BJ (cell line): ENCODE measurements around the gene PKP3. TPM values are rescaled to one million over a fixed set of nuclear protein-coding genes. Genes with fewer than 3 reads are reported as not detected.
"Not testable (repeated sequence)": the region's sequence is repeated elsewhere in the genome, so short reads cannot be mapped to it uniquely, and the experiment has no call there.

ENCODE experiments used
- CTCF ChIA-PET: fragments of 350-600 bp; formaldehyde crosslinking; extraction: SDS; loops from one replicate; lab custom pipeline; 2021; ENCODE audit warnings: antibody characterized with exemption, inconsistent platforms; lab: Yijun Ruan, JAX
- POLR2A ChIA-PET: fragments of 300-600 bp; sonication (Branson Sonifier 250); formaldehyde crosslinking; extraction: SDS; loops from one replicate; lab custom pipeline; 2021; ENCODE audit warnings: antibody characterized with exemption; lab: Charles Lee
- DNase-seq: peaks from one replicate; pipeline ENCODE4 v3.0.0-alpha.2; 2011; ENCODE audit warnings: low read depth
- H3K27me3 ChIP-seq: 2 replicates; pipeline ENCODE4 v1.6.0; 2011; ENCODE audit warnings: low read length; ENCODE audit not compliant: control insufficient read depth, insufficient read depth
- H3K36me3 ChIP-seq: 2 replicates; pipeline ENCODE4 v1.5.1; 2011; ENCODE audit warnings: low read length; ENCODE audit not compliant: control insufficient read depth, insufficient read depth
- H3K4me3 ChIP-seq: 2 replicates; pipeline ENCODE4 v1.5.1; 2011; ENCODE audit warnings: low read depth, mild to moderate bottlenecking, control low read depth, low read length
- polyA plus RNA-seq: library from polyadenylated mRNA; depleted of rRNA; stranded (reverse); fragments of >200 nt; gene quantifications from 2 replicates; pipeline ENCODE4 v1.2.3, GENCODE V29; 2011
- TF ChIP-seq, protein P1 (sequence below): IDR thresholded peaks from 2 replicates; pipeline ENCODE4 v1.5.1; 2011; ENCODE audit warnings: low read depth, mild to moderate bottlenecking, control low read depth, inconsistent platforms, low read length, moderate library complexity; ENCODE audit not compliant: insufficient read depth

Gene PKP3
- polyA plus RNA-seq, 1 experiment, result 0.86 TPM

DNA sequence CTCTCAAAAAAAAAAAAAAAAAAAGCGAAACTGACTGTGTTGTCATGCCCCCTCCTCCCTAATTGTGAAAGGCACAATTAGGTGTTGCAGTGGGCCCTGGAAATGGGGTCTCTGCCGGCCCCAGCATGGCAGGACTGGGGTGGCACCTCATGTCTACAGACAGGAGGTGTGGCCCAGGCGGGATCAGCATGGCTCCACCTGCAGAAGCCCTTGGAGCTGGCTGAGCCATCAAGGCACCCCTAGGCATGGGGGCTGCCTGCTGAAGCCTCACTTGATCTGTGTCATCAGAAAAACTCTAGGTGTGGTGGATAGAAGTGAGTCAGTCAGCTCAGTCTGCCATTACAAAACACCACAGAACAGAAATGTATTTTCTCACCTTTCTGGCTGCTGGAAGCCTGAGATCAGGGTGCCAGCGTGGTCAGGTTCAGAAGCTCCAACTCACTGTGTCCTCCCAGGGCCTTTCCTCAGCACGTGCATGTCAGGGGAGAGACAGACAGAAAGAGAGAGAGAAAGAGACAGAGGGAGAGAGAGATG is 34.8 kb upstream of the PKP3 start:
- ChIA-PET POLR2A (no interaction called here), CTCF (interaction anchor here (1.6 to 3.6 kb wide), 2 partner anchors 54 to 108 kb away, joined by 3 to 15 read pairs; no protein-coding TSS in a partner anchor)
- no peak for DNase-seq
- Histone ChIP-seq H3K27me3 (peaks cover 5% of the 10 kb centered on the region; the same call in 1 of the 2 replicates), H3K36me3 (no peaks in the 10 kb centered on the region), H3K4me3 (no peak overlapping the region)
- TF ChIP-seq, protein P1, sequence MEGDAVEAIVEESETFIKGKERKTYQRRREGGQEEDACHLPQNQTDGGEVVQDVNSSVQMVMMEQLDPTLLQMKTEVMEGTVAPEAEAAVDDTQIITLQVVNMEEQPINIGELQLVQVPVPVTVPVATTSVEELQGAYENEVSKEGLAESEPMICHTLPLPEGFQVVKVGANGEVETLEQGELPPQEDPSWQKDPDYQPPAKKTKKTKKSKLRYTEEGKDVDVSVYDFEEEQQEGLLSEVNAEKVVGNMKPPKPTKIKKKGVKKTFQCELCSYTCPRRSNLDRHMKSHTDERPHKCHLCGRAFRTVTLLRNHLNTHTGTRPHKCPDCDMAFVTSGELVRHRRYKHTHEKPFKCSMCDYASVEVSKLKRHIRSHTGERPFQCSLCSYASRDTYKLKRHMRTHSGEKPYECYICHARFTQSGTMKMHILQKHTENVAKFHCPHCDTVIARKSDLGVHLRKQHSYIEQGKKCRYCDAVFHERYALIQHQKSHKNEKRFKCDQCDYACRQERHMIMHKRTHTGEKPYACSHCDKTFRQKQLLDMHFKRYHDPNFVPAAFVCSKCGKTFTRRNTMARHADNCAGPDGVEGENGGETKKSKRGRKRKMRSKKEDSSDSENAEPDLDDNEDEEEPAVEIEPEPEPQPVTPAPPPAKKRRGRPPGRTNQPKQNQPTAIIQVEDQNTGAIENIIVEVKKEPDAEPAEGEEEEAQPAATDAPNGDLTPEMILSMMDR, result no peak

DNA sequence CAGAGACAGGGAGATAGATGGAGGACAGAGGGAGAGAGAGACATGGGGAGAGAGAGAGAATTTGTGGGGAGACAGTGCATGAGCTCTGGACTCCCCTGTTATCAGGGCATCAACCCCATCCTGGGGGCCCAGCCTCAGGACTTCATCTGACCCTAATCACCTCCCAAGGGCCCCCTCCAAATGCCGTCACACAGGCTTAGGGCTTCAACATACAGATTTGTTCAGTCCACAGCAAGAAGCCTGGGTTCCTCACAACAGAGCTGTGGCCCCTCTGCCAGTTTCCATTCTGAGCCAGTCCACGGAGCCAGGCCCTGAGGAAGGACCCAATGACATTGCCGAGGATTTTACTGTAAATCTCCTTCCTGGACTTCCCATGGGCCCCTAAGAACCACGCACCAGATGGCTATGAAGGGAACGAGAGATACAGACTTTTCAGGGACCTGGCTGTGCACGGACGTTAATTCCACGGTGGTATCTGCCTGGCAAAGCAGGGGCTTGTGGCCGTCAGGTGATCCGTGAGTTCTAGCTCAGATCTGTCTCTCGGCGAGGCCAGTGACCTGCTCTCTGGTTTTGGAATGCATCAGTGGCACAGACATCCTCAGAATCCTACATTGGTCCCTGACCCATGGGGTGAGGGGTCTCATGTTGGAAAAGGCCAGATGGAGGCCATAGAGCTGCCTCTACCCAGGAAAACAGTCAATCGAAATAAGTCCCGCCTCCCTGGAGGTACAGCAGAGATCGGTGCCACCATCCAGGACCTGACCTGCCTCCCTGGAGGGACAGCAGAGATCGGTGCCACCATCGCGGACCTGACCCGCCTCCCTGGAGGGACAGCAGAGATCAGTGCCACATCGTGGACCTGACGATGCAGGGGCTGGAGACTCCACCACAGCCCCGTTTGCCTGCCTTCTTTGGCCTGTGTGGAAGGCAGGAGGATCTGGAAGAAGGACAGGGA is 33.4 kb upstream of the PKP3 start:
- TF ChIP-seq, protein P1, result no peak
- CTCF ChIA-PET, result interaction anchor here (1.6 to 5.8 kb wide), 6 partner anchors 36 to 130 kb away, joined by 3 to 41 read pairs (median 8); no protein-coding TSS in a partner anchor
- peaks cover 8% of the 10 kb centered on the region for H3K27me3 ChIP-seq
- no peaks in the 10 kb centered on the region for H3K36me3 ChIP-seq
- POLR2A ChIA-PET, result interaction anchor here (0.7 kb wide), 1 partner anchor 164 kb away, joined by 3 read pairs; a partner anchor contains a TSS
- no peak overlapping the region for H3K4me3 ChIP-seq
- no peak for DNase-seq

DNA sequence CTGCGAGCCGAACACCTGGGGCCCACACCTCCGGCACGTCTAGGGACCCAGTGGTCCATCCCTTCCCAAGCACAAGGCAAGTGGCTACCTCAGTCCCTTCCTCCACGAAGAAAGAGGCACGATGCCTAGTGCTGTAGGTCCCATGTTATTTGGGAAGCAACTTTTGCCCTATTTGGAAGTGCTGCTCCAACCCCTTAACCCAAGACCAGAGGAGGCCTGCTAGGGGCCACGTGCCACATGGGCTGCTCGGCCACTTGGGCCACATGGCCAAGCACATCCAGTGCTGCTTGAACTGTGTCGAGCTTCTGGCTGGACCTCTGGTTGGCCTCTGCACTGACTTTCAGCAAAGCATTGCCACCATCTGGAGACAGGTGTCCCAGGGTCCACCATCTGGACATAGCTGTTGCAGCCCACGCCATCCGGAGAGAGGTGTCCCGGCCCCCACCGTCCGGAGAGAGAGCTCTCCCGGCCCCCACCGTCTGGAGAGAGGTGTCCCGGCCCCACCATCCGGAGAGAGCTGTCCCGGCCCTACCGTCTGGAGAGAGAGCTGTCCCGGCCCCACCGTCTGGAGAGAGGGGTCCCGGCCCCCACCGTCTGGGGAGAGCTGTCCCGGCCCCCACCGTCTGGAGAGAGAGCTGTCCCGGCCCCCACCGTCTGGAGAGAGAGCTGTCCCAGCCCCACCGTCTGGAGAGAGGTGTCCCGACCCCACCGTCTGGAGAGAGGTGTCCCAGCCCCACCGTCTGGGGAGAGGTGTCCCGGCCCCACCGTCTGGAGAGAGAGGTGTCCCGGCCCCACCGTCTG is 31.2 kb upstream of the PKP3 start:
- ChIA-PET CTCF (interaction anchor here (0.6 to 5.8 kb wide), 21 partner anchors 10 to 561 kb away, joined by 3 to 57 read pairs (median 3); partner anchors contain the start of genes IFITM2, NLRP6 and PSMD13), POLR2A (interaction anchor here (0.8 kb wide), 1 partner anchor 132 kb away, joined by 19 read pairs; no protein-coding TSS in a partner anchor)
- Histone ChIP-seq H3K27me3 (peaks cover 20% of the 10 kb centered on the region), H3K36me3 (no peaks in the 10 kb centered on the region), H3K4me3 (no peak overlapping the region)
- TF ChIP-seq, protein P1, result no peak
- no peak for DNase-seq

DNA sequence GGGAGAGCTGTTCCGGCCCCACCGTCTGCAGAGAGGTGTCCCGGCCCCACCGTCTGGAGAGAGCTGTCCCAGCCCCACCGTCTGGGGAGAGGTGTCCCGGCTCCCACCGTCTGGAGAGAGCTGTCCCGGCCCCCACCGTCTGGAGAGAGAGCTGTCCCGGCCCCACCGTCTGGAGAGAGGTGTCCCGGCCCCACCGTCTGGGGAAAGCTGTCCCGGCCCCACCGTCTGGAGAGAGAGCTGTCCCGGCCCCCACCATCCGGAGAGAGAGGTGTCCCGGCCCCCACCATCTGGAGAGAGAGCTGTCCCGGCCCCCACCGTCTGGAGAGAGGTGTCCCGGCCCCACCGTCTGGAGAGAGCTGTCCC is 30.6 kb upstream of the PKP3 start:
- H3K36me3 ChIP-seq, DNase-seq, H3K4me3 ChIP-seq: not testable (repeated sequence)
- H3K27me3 ChIP-seq, result peaks cover 23% of the 10 kb centered on the region
- POLR2A ChIA-PET, result interaction anchor here (0.8 kb wide), 1 partner anchor 133 kb away, joined by 19 read pairs; no protein-coding TSS in a partner anchor
- CTCF ChIA-PET, result interaction anchor here (0.6 to 5.8 kb wide), 16 partner anchors 10 to 561 kb away, joined by 3 to 57 read pairs (median 4); partner anchors contain the start of genes IFITM2 and NLRP6
